ENCODE measurements around the gene TMC5.
"Not testable (repeated sequence)": the region's sequence is repeated elsewhere in the genome, so short reads cannot be mapped to it uniquely, and the experiment has no call there.

The TMC5 gene

GRCh38 chr16:19417640-19418039 lies at the start of gene TMC5:
TSS of gene TMC5 (plus strand) at chr16:19417883. CDS start at chr16:19440039, 22,156 bp downstream.
- DNase-seq: no peak

- not testable (repeated sequence) for DNase-seq
These were observed 45.1 kb upstream of the TMC5 start for GRCh38 chr16:19372541-19372940.

GRCh38 chr16:19374402-19374801 lies 43.3 kb upstream of the TMC5 start:
- DNase-seq: no peak

GRCh38 chr16:19375561-19376158 lies 42.0 kb upstream of the TMC5 start:
- DNase-seq: no peak

GRCh38 chr16:19377864-19378263 lies 39.8 kb upstream of the TMC5 start:
- no peak for DNase-seq

- DNase-seq: no peak
These were observed 39.2 kb upstream of the TMC5 start for GRCh38 chr16:19378511-19378910.

- no peak for DNase-seq
These were observed 37.8 kb upstream of the TMC5 start for GRCh38 chr16:19379838-19380237.

- no peak for DNase-seq
These were observed 37.4 kb upstream of the TMC5 start for GRCh38 chr16:19380328-19380727.

- DNase-seq: no peak
These were observed 35.4 kb upstream of the TMC5 start for GRCh38 chr16:19382084-19382801.

- no peak for DNase-seq
These were observed 34.5 kb upstream of the TMC5 start for GRCh38 chr16:19382887-19383816.

- DNase-seq: no peak
These were observed 33.0 kb upstream of the TMC5 start for GRCh38 chr16:19384656-19385055.

- DNase-seq: no peak
These were observed 31.2 kb upstream of the TMC5 start for GRCh38 chr16:19386525-19386924.

- DNase-seq: peak; percentile 17
These were observed 28.4 kb upstream of the TMC5 start for GRCh38 chr16:19389246-19389645.

GRCh38 chr16:19391185-19391776 lies 26.4 kb upstream of the TMC5 start:
- not testable (repeated sequence) for DNase-seq

GRCh38 chr16:19392352-19392751 lies 25.3 kb upstream of the TMC5 start:
- DNase-seq: no peak

- no peak for DNase-seq
These were observed 24.2 kb upstream of the TMC5 start for GRCh38 chr16:19393226-19394111.

- DNase-seq: not testable (repeated sequence)
These were observed 21.9 kb upstream of the TMC5 start for GRCh38 chr16:19395646-19396267.

- no peak for DNase-seq
These were observed 21.1 kb upstream of the TMC5 start for GRCh38 chr16:19396555-19397011.

GRCh38 chr16:19397373-19397772 lies 20.3 kb upstream of the TMC5 start:
- not testable (repeated sequence) for DNase-seq

- DNase-seq: no peak
These were observed 17.0 kb upstream of the TMC5 start for GRCh38 chr16:19400711-19401110.

- no peak for DNase-seq
These were observed 10.7 kb upstream of the TMC5 start for GRCh38 chr16:19406891-19407491.

Measured in activated effector memory CD4-positive, alpha-beta T cell treated with Interleukin-2 at 50 U/mL for 16 hours (primary cell).